ENCODE results near the gene LINC00305. TPM values are rescaled to one million over a fixed set of nuclear protein-coding genes. Genes with fewer than 3 reads are reported as not detected.

The LINC00305 gene
- total and polyA plus RNA-seq, 2 of the 8 experiments (the other 6 are each of a cell fraction or from before 2014, with no cell fraction given): not detected

- no peak for TF ChIP-seq CHD7 (IDR thresholded peaks at IDR 0.05; ENCODE audit: insufficient replicate concordance, low read length)
- no peak for TF ChIP-seq RXRA (IDR thresholded peaks at IDR 0.05; ENCODE audit: insufficient read depth, low read depth, low read length)
- TF ChIP-seq BRCA1 (IDR thresholded peaks at IDR 0.05; ENCODE audit: low read depth, low read length): no peak
- no peak for TF ChIP-seq RAD21 (IDR thresholded peaks at IDR 0.05 in 1 of 2, conservative IDR thresholded peaks at IDR 0.05 in 1 of 2; ENCODE audit: low read depth in 2 of 2, low read length in 2 of 2)
- TF ChIP-seq EP300 (IDR thresholded peaks at IDR 0.05; ENCODE audit: borderline replicate concordance in 1 of 2, low read depth in 2 of 2, low read length in 2 of 2): no peak
- no peak for TF ChIP-seq POLR2A (IDR thresholded peaks at IDR 0.05; ENCODE audit: control extremely low read depth in 1 of 2, low read depth in 2 of 2, low read length in 2 of 2)
- TF ChIP-seq USF2 (IDR thresholded peaks at IDR 0.05; ENCODE audit: low read length): no peak
- no peak for TF ChIP-seq EGR1 (IDR thresholded peaks at IDR 0.05; ENCODE audit: borderline replicate concordance, low read depth, low read length)
- no peak for TF ChIP-seq KDM1A (IDR thresholded peaks at IDR 0.05; ENCODE audit: borderline replicate concordance, low read length)
- no peak for TF ChIP-seq YY1 (IDR thresholded peaks at IDR 0.05; ENCODE audit: low read depth, low read length)
- no peak for TF ChIP-seq MAFK (IDR thresholded peaks at IDR 0.05; ENCODE audit: low read depth, low read length)
Measured at GRCh38 chr18:64180617-64181016, 31.7 kb upstream of the LINC00305 start (continued).
